D721Med (cell line): ENCODE measurements around the gene GIMD1.
A peak's percentile ranks its signal among the peaks of the same experiment; 100 is the strongest.
"Not testable (repeated sequence)": the region's sequence is repeated elsewhere in the genome, so short reads cannot be mapped to it uniquely, and the experiment has no call there.

Experiments used
- DNase-seq: peaks from one replicate; pipeline ENCODE4 v3.0.0; 2011; ENCODE audit warnings: low spot score; ENCODE audit not compliant: insufficient read length
- FAIRE-seq: peaks from 2 replicates; lab custom pipeline; 2011; peaks lifted over from hg19 to GRCh38; lab: Jason Lieb, UNC
- CTCF ChIP-seq: IDR thresholded peaks from 2 replicates; pipeline ENCODE4 v1.5.1; 2012; ENCODE audit warnings: mild to moderate bottlenecking, control low read depth; ENCODE audit not compliant: insufficient read depth; ENCODE audit errors: missing control alignments

GIMD1 gene

GRCh38 chr4:106368678-106369077, at the start of gene GIMD1:
Gene GIMD1, minus strand, starts transcription at chr4:106368778. Its CDS starts 1,343 bp downstream, at chr4:106367435.
- no peak for DNase-seq
- TF ChIP-seq CTCF, result no peak
- no peak for FAIRE-seq

GRCh38 chr4:106414366-106414765, 45.8 kb upstream of the GIMD1 start:
- FAIRE-seq, result no peak
- DNase-seq, result no peak
- TF ChIP-seq CTCF, result no peak

DNA sequence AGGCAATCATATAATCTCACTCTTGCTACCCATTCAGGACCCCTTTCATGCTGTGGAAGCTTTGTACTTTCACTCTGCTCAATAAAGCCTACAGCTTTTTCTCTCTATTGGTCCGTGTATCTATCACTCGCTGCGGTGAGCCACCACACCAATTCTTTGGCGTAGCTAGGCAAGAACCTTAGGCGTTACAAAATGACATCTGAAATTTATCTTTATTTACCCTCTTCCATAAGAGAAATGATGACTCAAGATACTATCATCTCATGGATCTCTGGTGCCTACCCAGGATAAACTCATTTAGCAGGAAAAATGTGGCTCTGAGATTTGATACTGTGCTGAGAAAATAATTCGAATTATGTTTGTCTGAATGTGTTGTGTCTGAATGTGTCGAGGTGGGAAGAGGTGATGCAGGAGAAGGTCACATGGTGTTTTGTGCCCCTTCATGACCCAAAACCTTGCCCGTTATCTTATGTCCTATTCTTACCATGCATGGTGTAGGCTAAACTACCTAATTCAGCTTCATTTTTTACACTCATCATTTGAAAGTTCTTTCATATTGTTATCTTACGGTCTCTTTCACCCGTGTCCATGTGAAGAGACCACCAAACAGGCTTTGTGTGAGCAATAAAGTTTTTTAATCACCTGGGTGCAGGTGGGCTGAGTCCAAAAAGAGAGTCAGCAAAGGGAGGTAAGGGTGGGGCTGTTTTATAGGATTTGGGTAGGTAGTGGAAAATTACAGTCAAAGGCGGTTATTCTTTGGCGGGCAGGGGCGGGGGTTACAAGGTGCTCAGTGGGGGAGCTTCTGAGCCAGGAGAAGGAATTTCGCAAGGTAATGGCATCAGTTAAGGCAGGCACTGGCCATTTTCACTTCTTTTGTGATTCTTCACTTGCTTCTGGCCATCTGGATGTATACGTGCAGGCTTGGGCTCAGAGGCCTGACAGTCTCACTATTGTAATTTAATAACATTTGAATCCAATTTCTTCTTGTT, 41.6 kb upstream of the GIMD1 start:
- FAIRE-seq, result no peak
- DNase-seq, result no peak
- TF ChIP-seq CTCF, result no peak

DNA sequence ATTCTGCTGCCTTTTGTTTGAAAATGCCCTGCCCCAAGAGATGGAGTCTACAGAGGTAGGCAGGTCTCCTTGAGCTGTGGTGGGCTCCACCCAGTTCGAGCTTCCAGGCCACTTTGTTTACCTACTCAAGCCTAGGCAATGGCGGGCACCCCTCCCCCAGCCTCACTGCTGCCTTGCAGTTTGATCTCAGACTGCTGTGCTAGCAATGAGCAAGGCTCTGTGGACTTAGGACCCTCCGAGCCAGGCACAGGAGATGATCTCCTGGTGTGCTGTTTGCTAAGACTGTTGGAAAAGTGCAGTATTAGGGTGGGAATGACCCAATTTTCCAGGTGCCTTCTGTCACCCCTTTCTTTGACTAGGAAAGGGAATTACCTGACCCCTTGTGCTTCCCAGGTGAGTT, 39.4 kb upstream of the GIMD1 start:
- DNase-seq, FAIRE-seq: not testable (repeated sequence)

- no peak for TF ChIP-seq CTCF
- DNase-seq (no peak), FAIRE-seq (no peak)
Measured at GRCh38 chr4:106401157-106401556, 32.6 kb upstream of the GIMD1 start.

DNA sequence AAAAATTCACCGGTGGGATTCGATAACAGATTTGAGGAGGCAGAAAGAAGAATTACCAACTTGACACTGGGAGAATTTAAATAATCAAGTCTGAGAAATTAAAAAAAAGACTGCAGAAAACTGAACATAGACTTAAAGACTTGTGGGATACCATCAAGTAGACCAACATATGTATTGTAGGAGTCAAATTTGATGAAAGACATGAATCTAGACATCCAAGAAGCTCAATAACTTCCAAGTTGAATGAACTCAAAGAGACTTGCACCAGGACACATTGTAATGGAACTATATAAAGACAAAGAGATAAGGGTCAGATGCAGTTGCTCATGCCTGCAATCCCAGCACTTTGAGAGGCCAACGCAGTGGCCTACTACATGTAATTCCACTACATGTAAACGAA, 30.3 kb upstream of the GIMD1 start:
- peak; percentile 68 for FAIRE-seq
- not testable (repeated sequence) for DNase-seq

DNA sequence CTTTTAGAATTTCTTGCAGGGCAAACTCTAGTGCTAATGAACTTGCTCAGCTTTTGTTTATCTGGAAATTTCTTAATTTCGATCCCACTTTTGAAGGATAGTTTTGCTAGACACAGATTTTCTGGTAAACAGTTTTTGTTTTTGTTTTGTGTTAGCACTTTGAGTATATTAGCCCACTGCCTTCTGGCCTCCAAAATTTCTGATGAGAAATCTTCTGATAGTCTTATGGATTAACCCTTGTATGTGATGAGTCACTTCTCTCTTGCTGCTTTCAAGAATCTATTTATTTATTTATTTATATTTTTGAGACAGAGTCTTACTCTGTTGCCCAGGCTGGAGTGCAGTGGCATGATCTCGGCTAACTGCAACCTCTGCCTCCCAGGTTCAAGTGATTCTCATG, 27.0 kb upstream of the GIMD1 start:
- TF ChIP-seq CTCF, result no peak
- no peak for FAIRE-seq

GRCh38 chr4:106385853-106386393, 17.3 kb upstream of the GIMD1 start:
- no peak for TF ChIP-seq CTCF
- DNase-seq (no peak), FAIRE-seq (no peak)

More for the DNA sequence above, 27.0 kb upstream of the GIMD1 start:
- no peak for DNase-seq
